GM18519 (cell line): ENCODE measurements around the gene SHROOM3.
"Not testable (repeated sequence)": the region's sequence is repeated elsewhere in the genome, so short reads cannot be mapped to it uniquely, and the experiment has no call there.

Experiments
- ATAC-seq: cut with Tn5 transposase; IDR thresholded peaks from one replicate; pipeline ENCODE4 v1.9.1; 2021; ENCODE audit warnings: mild to moderate bottlenecking, moderate library complexity; ENCODE audit not compliant: unreplicated experiment, low FRiP score

SHROOM3 gene

DNA sequence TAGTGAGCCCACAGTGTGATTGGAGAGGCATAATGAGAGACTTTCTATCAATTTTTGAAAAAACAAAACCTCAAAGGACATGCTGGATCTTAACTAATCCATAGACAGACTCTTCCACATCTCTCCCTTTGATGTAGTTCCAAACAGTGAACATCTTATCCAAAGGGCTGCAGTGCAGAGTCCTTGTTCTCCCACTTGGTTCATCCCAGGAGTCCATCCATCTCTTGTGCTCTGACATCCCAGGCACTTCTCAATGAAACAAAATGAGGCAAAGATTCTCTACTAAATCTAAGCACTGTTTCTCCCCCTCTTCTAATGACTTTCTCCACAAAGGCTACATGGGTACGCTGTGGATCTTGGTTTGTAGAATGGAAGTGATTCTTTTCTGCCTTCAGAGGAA, 8.3 kb downstream of the SHROOM3 start:
- ATAC-seq = no peak

DNA sequence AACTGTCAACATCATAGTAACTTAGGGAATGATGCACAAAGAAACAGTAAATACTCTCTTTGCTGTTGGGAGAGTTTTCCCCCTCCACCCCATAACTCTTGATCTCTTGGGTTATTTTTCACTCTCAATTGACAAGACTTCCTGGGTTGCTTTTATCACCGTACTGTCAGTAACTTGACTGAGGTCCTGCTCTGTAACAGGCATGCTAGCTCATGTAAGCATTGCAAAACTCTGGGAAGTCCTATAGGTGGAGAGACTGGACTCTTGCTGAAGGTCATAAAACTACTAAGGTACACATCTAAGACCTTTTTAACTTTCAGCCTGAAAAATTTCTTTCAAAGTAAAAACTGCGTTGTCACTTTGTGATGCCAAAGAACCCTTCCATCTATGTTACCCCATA, 10.9 kb downstream of the SHROOM3 start:
- ATAC-seq = no peak

DNA sequence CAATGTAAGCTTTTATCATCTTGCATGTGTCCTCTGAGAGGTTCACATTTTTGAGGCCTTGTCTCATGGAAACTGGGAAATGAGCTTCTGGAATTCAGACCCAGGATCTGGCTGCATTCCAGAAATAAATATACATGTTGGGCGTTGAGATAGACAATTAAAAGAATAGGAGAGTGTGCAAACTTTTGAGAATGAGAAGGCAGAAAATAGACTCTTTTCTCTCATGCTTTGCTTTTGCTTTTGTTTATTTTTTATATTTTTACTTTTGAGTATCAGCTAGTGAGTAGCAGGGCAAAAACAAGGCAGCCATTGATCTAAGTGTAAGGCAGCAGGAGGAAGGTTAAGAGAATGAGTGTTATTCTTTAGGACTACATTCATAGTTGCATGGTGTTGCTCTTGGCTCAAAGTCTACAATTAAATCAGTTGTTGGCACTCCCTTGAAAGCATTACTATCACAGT, 12.4 kb downstream of the SHROOM3 start:
- no peak for ATAC-seq

DNA sequence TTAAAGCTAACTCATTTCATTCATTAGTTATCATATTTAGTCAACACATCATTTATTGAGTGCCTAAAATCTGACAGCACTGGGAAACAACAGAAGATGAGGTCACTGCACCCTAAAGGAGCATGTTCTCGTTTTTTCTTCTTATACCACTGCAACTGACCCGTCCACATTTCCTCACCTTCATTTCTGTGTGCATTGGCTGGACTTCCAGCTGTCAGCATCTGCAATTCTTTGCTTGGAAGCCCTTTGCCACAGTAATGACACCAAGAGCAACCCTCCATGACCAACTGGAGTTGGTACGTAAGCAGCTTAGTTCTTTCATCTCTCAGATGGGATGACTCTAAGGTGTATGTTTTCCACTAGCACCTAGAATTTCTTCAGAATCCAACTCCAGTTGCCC, 13.2 kb downstream of the SHROOM3 start:
- ATAC-seq = no peak

DNA sequence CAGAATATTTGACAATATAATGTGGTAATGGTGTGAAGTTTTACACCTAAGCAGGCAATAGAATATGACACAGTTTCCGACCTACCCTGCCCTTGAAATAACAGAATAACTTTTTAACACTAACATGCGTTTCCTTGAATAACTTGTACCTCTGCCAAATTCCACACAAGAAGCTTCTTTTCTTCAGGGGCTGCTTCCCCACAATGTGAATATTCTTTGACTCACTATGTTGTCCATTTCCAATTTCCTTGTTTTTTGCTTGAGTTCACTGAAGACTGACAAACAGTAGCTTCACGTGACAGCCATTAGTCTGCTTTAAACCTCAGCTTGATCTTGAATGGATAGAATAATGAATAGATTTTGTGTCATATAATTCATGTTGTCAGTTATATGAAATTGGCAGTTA, 14.3 kb downstream of the SHROOM3 start:
- no peak for ATAC-seq

DNA sequence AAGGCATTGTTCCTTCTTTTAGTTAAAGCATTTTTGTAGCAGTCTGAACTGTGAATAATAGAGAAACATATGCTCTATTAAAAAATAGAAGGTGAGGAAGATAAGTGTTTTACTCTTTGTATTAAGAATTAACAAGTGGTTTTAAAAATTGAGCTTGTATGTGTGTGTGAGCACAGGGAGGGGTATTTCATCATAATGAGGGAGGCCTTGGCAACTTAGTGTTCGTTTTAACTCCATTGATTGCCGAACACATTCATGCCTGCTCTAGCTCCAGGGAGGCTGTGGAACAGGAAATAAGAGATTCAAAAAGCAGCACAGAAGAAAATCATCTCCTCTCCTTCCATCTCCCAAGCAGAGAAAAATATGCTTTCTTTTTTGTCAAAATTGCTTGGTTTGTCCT, 14.8 kb downstream of the SHROOM3 start:
- no peak for ATAC-seq

DNA sequence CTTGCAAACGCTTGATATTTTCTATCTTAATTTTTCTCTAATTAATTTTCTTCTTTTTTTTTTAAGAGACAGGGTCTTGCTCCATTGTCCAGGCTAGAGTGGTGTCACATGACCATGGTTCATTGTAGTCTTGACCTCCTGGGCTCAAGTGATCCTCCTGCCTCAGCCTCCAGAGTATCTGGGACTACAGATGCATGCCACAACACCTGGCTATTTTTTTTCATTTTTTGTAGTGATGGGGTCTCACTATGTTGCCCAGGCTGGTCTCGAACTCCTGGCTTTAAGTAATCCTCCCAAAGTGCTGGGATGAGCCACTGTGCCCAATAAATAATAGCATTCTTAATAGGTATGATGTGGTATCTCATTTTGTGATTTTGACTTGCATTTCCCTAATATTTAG, 18.2 kb downstream of the SHROOM3 start:
- no peak for ATAC-seq

DNA sequence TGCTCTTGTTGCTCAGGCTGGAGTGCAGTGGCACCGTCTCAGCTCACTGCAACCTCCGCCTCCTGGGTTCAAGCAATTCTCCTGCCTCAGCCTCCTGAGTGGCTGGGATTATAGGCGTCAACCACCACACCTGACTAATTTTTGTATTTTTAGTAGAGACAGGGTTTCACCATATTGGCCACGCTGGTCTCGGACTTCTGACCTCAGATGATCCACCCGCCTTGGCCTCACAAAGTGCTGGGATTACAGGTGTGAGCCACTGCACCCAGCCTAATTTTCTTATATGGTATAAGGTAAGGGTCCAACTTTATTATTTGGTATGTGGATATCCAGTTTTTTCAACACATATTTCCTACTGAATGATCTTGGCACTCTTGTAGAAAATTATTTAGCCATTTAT, 19.0 kb downstream of the SHROOM3 start:
- ATAC-seq = not testable (repeated sequence)

DNA sequence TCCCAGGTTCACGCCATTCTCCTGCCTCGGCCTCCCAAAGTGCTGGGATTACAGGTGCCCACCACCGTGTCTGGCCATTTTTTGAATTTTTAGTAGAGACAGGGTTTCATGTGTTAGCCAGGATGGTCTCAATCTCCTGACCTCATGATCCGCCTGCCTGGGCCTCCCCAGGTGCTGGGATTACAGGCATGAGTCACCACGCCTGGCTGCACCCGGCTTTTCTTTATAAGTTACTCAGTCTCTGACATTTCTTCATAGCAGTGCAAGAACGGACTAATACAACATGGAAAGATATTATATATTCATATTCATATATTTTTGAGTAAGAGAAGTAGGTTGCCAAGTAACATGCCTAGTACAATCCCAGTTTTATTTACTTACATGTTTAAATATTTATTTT, 22.9 kb downstream of the SHROOM3 start:
- ATAC-seq = no peak

DNA sequence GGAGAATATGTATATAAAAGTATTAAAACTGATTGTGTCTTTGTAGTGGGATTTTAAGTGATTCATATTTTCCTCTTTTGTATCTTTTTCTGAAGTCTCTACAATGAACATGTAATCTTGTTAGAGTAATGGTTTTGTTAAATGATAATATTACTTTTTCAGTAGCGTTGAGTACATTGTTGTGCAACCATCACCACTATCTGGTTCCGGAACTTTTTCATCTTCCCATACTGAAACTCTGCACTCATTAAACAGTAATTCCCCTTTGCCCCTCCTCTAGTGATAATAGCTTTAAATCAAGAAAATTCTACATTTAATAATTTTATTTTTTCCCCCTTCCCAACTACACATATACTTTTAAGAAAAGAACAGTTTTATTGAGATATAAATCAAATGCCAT, 23.3 kb downstream of the SHROOM3 start:
- ATAC-seq = no peak

DNA sequence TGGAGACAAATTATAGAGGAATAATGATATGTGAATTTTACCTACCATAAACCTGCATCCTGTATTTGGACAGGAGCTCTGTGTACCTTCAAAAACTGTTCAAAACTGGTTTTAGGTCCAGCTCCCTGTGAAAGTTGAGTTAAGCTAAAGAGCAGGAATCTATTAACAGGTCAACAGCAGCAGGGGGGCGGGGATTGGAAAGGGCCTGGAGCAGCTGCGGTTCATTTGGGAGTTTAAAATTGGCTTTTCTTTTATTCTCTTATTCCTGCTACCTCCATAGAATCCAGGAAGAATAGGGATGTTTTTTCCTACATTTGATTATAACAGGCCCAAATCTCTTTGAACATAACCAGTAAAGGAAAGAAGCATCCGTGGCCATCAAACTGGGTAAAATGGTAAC, 23.8 kb downstream of the SHROOM3 start:
- no peak for ATAC-seq

DNA sequence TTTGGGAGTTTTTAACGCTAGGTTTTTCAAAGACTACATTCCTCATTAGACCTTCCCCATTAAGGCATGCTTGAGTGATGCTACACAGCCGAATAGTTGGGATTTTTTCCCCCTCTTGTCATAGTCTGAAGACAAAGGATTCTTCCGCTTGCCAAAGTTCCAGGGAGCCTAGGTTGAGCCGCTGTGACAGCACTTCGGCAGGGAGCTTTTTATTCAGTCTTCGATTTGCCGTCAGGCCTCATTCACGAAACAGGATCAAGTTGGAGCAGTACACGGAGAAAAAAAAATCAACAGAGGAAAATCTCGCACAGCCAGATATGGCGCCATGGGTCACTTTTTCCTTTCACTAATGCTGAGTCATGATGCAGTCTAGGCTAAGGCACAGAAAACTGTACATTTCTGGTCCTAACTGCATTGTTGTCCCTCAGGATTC, 24.3 kb downstream of the SHROOM3 start:
- ATAC-seq = no peak

DNA sequence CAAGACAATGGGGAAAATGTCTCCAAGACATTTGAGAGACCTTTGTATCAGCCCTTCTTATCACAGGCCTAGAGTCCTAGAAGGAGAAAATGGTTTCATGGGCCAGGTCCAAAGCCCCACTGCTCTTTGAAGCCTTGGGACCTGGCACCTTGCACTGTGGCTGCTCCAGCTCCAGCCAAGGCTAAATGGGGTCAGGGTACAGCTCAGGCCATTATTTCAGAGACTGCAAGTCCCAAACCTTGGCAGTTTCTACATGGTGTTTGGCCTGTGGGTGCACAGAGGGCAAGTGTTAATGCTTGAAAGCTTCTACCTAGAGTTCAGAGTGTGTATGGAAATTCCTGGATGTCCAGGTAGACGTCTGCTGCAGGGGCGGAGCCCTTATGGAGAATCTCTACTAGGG, 28.5 kb downstream of the SHROOM3 start:
- no peak for ATAC-seq

DNA sequence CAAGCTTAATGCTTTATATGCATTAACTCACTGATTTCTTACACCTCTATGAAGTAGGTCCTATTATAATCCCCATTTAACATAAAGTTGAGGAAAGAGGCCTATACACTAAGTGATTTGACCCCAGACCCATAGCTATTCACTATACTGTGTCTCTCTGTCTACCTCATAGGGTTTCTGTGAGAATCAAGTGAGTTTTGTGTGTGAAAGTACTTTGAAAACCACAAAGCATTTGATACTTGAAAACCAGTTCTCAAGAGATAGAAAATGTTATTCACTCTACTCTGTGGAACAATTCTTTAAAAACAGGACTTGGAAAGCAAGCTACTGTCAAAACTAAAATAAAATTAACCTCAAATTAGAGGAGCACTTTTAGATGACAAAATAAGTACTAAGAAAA, 35.0 kb downstream of the SHROOM3 start:
- no peak for ATAC-seq

DNA sequence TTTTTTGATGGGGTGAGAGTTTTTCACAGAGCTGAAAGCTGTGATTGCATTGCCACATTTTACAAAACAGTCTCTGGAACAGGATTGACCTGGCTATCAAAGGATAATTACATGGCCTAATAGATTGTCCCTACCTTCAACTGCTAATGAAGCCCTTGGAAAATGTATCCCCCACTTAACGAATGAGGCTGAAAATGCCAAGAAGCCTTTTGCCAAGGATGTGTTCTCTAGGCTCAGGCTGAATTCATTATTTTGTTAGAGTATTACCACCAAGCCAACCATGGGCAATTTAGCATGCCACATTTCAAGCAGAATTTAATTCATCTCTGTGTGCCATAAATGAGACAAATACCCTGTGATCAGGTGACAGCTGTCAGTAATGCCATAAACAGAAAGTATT, 35.5 kb downstream of the SHROOM3 start:
- no peak for ATAC-seq

DNA sequence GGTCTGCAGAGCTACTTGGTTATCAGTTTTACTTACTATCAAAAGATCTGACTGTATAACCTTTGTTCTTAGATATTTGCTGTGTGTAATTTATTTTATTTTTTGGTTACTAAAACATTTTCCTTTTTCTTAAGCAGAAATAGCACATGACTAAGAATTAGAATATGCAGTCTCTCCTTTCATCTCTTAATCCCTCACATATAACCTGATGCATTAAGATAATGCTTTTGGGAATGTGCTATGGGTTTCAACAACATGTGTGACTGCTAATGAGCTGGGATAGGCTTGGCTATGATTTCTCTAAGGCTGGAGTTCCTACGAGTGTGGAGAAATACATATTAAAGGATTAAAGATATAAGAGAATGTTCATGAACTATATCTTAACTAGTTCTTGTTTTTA, 41.5 kb downstream of the SHROOM3 start:
- ATAC-seq = no peak

DNA sequence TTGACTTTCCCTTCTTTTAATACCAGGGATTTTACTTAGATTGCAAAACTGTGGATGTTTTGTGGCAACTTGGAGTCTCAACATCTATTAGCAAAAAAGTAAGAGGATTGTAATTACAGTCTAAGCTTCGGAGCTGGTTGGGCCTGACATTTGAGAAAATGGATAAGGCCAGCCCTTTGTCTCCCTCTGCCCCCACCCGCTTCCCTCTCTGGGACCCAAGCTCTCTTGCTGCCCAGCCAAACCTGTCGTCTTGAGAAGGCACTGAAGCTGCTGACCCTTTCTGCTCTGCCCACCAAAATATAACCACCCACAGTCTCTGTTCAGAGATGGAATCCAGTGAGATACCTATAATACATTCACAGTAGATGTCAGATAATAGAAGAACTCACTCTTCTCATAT, 49.6 kb downstream of the SHROOM3 start:
- ATAC-seq = no peak

DNA sequence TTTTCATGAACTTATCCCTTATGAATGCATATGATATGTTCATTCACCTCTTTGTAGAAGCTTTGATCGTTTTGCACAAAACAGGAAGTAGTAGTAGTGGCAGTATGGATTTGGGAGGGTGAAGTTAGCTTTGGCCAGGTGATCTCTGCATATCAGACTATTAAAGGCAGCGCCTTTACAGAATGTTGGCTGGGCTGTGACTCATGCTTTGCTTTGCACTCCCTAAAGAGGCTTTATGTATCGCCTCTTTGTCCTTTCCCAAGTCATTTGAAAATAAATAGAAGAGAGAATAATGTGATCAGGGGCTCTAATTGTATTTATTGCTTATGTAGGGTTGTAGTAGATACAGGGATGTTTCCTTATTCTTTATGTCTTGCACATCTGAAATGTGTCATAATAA, 50.4 kb downstream of the SHROOM3 start:
- no peak for ATAC-seq

DNA sequence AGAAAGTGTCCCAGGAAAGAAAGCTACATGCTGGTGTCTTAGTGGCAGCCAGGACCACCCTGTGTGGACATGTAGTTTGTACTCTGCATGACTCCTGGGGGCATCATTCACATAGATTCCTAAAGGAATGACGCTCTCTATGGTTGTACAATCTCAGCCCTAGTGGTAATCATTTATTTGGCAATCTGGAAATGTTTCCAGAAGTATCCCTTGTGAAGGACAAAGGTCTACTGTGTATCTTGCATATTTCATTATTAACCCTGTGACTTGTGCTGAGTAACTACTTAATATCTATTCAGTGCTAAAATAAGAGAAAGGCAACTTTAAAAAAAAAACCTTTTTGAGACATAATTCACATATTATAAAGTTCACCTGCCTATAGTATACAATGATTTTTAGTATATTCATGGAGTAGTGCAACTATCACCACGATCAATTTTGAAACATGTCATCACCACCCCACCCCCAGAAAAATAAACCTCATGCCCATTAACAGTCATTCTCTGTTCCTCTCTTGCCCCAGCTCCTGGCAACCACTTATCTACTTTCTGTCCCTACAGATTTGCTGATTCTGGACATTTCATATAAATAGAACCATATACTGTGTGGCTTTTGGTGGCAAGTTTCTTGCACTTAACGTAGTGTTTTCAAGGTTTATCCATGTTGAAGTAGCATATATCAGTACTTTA, 51.7 kb downstream of the SHROOM3 start:
- no peak for ATAC-seq

DNA sequence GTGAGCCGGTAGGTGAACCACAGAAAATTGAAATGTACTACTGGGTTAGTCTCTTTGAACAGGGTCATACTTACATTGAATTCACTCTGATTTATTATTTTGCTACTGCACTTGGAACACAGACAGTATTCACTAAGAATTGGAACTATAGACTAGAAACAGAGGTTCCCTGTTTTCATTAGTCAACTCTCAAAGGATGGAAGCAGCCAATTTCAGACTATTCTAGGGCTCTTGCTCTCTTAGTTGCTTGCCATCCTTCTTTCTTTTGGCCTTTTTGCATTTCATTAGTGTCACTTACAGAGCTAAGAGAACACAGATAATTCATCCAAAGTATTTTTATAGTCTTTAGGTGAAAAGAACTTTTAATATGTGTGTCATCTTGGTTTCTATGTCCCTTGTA, 52.6 kb downstream of the SHROOM3 start:
- ATAC-seq = no peak

DNA sequence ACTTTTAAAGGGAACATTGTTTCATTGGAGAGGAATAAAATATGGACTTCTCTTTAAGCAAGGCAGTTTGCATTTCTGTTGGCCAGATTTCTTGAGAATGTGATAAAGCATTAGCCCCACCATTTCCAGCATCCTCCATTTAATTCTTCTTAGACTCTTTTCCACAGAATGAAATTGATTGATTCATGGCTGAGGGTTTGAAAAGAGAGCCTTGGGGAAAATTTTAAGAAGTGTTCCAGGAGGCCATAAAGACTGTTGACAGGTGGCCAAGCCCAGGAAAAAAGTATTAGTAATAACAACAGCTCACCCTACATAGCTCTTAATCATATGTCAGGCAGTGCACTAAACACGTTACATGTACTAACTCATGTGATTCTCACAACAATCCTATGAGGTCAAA, 53.4 kb downstream of the SHROOM3 start:
- ATAC-seq = no peak

DNA sequence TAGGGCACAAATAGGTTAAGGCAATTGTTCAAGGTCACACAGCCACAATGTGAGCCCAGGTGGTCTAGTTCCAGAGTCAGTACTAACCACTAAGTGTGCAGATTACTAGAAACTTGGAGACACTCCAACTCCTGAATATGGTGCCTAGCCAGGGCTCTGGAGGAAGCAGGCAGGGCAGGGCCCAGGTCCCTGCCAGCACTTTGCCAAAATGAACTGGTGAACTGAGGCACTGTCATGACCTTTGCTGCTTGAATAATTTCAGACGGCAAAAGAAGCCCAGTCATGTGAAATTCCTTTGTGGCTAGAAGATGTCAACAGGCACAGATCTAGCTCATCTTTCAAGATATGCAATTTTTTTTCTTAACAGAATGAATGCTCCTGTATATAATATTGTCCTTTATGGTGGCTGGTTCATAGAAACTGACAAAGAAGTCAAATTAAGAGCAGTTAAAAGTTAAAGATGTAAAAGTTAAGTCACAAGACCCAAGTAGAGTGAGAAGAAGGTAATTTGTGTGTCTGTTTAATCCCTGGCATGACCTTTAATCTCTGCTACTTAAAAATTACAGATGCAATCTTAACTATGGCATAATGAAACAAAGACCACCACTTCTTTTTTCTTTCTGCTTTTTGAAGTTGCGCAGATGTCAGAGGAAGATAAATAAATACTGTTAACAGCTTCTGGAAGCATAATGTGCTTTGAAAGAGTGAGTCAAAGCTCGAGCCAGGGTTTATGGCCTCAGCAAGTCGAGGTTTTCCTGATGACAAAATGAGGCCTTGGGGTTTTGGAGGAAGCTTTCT, 54.1 kb downstream of the SHROOM3 start:
- no peak for ATAC-seq
